Astrocyte of the spinal cord (primary cell): Measurements from ENCODE around the gene UBA7.

Source experiments
- DNase-seq: peaks from one replicate; pipeline ENCODE4 v3.0.0; 2011; ENCODE audit warnings: low read depth, low spot score
- H3K4me3 ChIP-seq: 2 replicates; pipeline ENCODE4 v1.5.1; 2011; ENCODE audit warnings: low read depth, mild to moderate bottlenecking, low read length, moderate library complexity
- CTCF ChIP-seq: IDR thresholded peaks from 2 replicates; pipeline ENCODE4 v1.5.1; 2012; ENCODE audit warnings: low read depth, mild to moderate bottlenecking, low read length, inconsistent platforms
- in situ Hi-C: cut with HindIII; loops from 2 replicates; pipeline ENCODE4 v1.10.0; 2017; ENCODE audit warnings: low sequenced_read_pairs

The UBA7 gene

GRCh38 chr3:49813497-49814174 is at the start of gene UBA7:
Gene UBA7, minus strand, starts transcription at chr3:49813953. Its CDS starts 166 bp downstream, at chr3:49813787.
- H3K4me3 ChIP-seq = peak within 1 kb of the TSS; percentile 41
- TF ChIP-seq CTCF = no peak
- in situ Hi-C loops = no loop called here
- peak; percentile 84 for DNase-seq

GRCh38 chr3:49859576-49860305 is 46.0 kb upstream of the UBA7 start:
- no peak for TF ChIP-seq CTCF
- DNase-seq = no peak
- in situ Hi-C loops = no loop called here
- no peak overlapping the region for H3K4me3 ChIP-seq

DNA sequence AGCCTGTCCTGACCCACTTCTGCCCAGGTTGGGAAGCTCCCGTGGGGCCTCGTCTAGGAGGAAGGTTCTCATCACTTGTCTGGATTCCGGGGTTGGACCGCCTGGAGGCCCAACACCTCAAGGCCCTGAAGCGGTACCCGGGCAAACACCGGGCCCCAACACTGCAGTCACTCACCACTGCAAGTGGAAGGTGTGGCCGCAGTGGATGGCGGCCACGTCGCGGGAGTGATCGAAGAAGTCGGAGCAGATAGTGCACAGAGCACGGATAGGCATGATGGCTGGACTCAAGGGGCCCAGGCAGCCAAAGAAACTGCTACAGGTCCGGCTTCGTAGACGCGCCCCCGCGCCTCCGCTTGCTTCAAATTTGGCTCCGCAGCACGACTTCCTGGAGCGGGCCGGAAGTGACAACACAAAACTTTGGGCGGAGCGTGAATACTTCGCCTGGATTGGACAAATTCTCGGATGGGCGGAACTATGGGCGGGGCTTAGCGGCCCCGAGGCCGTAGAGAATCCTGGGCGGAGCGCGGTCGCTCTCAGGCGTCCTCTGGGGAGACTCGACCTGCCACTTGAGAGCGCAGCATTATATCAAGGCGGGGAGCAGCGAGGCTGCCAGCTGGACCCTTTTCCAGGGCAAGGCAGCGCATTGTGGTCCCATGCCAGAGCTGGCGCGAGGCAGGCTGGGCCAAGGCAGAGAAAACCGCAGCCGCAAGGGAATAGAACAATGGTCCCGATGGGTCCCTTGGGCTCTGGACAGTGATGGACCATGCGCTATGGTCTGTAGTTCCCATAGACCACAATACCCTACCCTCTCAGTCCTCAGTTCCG is 42.6 kb upstream of the UBA7 start, which contains the start of gene TRAIP:
Gene TRAIP, minus strand, starts transcription at position 384 of the 825 bp plus-strand sequence. Its CDS starts 111 bp downstream, at position 273.
- no peak for TF ChIP-seq CTCF
- in situ Hi-C loops = no loop called here
- peak; percentile 90 for DNase-seq
- peak within 1 kb of the TSS; percentile 64 for H3K4me3 ChIP-seq

DNA sequence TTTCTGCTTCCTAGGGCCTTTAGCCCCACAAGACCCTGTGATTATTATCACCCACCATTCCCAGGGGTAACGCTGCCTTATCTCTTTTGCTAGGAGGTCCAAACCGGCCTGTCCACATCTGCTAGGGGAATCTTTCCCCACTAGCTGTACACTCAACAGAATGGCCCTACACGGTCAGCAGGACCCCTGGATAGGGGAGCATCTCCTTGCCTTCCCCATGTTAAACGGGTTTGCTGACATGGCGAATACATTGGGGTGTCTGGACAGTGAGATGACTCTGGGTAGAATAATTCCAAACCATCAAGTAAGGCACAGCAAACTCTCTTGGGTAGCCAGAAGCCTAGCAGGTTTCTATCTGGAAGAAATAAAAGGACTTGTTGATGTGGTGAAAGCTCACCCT is 41.9 kb upstream of the UBA7 start:
- peak overlapping the region; percentile 64 for H3K4me3 ChIP-seq
- in situ Hi-C loops = no loop called here
- no peak for TF ChIP-seq CTCF
- DNase-seq = no peak

DNA sequence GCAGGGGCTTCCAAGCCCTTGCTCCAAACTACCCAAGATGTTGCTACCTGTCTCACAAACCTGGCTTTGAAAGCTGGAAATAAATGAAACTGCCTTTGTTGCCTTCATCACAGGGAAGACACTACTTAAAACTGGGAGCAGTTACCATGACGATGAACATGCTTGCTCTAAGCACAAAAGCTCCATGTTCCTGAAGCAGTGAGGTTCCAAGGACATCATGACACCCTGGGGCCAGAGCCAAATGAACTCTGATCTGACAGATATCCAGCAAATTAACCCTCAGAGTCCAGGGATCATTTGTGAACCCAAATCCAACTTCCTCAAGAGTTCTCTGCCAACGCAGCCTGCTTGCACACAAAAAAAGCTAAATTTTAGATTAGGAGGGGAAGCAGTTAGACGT is 31.9 kb upstream of the UBA7 start:
- in situ Hi-C loops = no loop called here
- no peak overlapping the region for H3K4me3 ChIP-seq
- TF ChIP-seq CTCF = no peak
- no peak for DNase-seq

DNA sequence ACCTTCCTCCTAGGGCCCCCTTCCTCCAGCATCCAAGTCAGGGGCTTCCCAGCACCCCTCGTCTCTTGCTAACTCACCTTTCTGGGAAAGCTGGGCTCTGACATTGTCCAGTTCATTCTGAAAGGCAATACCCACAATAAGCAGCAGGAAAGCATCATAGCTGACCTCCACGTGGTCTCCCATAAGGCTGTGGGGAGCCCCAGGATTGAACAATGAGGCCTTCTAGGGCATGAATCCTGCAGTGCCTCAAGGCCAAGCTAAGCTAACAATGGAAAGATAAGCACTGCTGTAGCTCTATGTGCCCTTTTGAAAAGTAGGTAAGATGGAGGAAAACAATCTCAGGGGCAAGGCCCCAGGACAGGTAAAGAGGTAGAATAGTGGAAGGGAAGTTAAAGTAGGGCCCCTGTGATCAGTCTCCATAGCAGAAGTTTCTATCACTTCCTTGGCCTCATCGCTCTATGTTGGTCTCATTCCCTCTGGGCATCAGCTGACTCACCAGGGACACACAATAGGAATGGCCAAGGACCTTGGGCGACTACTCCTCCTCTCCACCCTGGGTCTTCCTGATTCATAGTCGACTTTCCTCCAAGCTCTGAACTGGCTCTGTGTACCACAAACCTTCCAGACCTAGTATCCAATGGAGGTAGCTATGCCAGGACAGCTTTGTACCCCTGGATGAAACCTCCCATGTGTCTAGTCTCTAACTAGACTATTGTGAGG is 30.9 kb upstream of the UBA7 start:
- no peak for DNase-seq
- in situ Hi-C loops = no loop called here
- TF ChIP-seq CTCF = no peak
- H3K4me3 ChIP-seq = no peak overlapping the region
